ENCODE data around the gene WASF1.

- no peak for TF ChIP-seq POLR2A (IDR thresholded peaks at IDR 0.05; ENCODE audit: low read depth)
- TF ChIP-seq, protein P1, sequence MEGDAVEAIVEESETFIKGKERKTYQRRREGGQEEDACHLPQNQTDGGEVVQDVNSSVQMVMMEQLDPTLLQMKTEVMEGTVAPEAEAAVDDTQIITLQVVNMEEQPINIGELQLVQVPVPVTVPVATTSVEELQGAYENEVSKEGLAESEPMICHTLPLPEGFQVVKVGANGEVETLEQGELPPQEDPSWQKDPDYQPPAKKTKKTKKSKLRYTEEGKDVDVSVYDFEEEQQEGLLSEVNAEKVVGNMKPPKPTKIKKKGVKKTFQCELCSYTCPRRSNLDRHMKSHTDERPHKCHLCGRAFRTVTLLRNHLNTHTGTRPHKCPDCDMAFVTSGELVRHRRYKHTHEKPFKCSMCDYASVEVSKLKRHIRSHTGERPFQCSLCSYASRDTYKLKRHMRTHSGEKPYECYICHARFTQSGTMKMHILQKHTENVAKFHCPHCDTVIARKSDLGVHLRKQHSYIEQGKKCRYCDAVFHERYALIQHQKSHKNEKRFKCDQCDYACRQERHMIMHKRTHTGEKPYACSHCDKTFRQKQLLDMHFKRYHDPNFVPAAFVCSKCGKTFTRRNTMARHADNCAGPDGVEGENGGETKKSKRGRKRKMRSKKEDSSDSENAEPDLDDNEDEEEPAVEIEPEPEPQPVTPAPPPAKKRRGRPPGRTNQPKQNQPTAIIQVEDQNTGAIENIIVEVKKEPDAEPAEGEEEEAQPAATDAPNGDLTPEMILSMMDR (IDR thresholded peaks at IDR 0.05), result no peak
These were observed 124.6 kb downstream of the WASF1 start for GRCh38 chr6:110054664-110055386.
